ENCODE results near the gene BRS3.

The BRS3 gene

GRCh38 chrX:136496186-136496763 is 8.5 kb downstream of the BRS3 start:
- DNase-seq, result no peak

DNA sequence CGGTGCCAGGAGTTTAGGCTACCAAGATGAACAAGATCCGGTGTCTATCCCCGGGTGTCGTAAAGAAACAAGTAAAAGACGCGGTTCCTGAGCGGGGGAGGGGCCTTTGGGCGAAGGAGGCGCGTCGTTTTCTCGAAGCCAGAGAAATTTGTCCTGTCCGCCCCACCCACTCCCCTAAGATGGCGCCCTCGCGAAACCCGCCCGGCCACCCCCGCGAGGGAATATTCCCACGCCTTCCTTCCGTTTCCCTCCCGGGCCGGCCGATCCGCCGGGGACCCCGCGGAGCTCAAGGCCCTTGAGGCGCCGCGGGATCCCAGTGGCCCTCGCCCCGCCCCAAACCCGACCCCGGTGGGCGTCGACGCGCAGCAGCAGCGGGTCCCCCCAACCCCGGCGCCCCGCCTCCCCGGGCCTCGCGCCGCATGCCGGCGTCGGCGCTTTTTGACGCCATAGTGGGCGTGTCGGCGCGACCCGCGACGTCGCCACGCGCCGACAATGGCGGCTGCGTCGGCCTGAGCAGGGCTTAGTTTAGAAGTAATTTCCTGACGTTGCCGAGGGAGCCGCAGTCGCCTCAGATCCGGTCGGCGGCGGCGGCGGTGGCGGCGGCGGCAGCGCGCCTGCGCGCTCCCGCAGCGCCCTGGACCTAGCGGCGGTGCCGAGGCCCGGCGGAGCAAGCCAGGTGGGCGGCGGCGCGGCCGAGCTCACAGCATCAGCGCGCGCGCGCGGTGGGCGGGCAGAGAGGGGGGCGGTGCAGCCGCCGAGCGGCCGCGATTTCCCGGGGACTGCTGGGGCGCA is 9.2 kb downstream of the BRS3 start:
- peak; percentile 92 for DNase-seq

GRCh38 chrX:136497556-136498052 is 9.9 kb downstream of the BRS3 start, which contains the start of gene HTATSF1:
TSS of gene HTATSF1 (plus strand) at chrX:136497592. CDS start at chrX:136497685, 93 bp downstream.
- DNase-seq, result no peak

GRCh38 chrX:136519069-136519468 is 31.3 kb downstream of the BRS3 start:
- no peak for DNase-seq

- no peak for DNase-seq
These were observed 36.0 kb downstream of the BRS3 start for GRCh38 chrX:136523770-136524169.

DNA sequence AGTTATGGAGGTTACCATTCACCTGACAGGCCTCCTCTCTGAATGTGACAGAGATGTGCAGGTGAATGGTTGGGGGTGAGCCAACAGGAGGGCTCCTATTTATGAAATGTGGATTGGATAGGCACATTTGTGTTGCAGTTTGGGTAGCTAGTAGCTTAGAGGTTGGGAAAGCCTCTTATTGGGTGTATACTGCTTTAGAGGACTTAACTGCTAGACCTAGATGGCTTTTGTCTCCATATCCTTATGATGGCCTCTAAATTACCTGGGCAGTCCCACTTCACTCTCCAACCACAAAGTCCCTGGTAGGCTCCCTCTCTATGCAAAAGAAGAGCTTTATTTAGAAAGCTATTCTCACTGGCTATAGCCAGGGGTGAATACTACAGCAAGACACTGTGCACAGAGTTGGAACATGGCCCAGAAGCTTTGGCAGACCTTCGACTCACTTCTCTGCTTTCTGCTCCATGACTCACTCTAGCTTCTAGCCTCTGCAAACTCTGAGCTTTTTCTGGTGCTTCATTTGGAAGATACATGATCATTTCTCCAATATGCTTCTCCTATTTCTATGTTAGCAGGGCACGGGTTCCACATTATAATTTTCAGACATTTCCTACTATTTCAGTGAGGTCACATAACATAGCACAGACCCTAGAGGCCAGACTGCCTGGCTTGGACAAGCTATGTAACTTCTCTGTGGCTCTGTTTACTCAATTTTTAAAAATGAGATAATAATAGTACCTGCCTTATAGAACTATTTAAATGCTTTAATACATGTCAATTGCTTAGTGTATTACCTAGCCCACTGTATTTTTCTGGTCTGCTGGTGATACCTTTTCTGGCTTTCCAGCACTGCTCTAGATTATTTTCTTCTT is 38.2 kb downstream of the BRS3 start:
- DNase-seq, result no peak

DNA sequence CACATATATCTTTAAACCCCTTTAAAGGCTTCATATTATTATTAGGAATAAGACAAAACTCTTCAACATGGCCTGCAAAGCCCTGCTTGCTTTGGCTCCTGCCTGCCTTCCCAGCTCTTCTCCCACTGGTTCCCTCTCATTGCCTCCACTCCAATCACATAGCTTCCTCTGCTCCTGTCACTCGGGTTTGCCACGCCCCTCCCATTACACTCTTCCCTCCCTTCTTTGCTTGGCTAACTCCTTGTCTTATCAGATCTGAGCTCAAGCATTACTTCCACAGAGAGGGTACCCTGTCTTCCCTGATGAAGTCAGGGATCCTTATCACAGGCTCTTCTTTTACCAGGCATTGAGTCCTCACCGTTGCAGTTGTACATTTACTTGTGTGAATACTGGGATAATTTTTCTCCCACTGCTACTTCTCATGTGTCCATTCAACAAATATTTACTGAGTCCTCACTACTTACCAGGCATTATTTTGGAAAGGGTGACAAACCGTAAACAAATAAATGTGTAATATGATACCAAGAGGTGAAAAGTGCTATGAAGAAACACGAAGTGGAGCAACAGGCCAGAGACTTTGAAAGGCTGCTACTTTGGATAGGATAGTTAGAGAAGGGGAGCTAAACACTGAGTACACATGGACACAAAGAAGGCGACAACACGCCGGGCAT is 41.0 kb downstream of the BRS3 start:
- DNase-seq, result peak; percentile 1

- peak; percentile 9 for DNase-seq
These were observed 42.0 kb downstream of the BRS3 start for GRCh38 chrX:136529795-136530194.

- no peak for DNase-seq
These were observed 44.2 kb downstream of the BRS3 start, which contains the start of gene VGLL1 for GRCh38 chrX:136531951-136532350. TSS of gene VGLL1 (plus strand) at chrX:136532215. CDS start at chrX:136536021, 3,806 bp downstream.

- DNase-seq, result no peak
These were observed 46.4 kb downstream of the BRS3 start for GRCh38 chrX:136534131-136534530.

GRCh38 chrX:136538811-136539210 is 51.1 kb downstream of the BRS3 start:
- DNase-seq, result no peak

DNA sequence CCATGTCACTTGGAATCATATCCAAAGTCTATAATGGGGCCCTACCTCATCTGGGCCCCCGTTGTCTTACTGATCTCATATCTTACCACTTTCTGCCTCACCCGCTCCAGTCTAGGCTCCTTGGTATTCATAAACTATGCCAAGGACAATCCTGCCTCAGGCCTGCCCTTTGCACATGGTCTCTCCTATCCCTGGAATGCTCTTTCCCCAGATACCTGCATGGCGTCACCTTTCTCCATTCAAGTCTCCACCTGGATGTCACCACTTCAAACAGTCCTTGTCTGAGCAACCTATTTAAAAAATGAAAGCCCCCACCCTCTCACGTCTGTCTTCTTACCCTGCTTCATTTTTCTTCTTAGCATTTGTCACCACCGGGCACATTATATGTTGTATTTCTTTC is 52.5 kb downstream of the BRS3 start:
- DNase-seq, result no peak

DNA sequence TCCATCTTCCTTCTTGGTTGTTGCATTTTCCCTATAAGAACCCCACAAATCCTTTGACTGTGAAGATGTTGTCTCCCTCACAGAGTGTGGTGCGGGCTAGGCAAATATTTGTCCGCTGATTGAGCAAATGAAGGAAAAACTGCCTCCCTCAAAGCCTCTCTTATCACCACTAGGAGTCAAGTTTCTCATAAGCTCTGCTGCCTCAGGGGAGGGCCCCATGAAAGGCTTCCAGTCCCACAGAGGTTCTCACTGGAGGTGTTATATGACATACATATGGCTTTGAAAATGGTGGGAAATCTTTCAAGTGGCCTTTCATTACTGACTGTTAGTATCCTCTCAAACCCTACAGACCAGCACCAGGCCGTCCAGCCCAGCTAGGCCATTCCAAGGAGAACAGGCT is 53.5 kb downstream of the BRS3 start:
- DNase-seq, result no peak

DNA sequence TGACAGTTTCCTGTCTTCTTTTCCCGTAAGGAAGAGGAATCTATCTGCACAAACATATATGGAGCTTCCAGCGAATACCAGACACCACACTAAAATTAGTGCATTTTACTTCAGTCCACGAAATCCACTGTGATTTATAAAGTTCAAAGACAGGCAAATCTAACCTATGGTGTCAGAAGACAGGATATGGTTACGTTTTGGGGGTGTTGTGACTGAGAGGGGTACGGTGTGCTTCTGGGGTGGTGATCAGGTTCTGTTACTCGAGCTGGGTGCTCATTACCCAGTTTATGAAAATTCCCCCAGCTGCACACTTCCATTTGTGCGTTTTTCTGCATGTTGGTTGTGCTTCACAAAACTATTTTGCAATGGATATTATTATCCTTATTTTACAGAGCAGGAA is 54.5 kb downstream of the BRS3 start:
- DNase-seq, result no peak

All from hematopoietic multipotent progenitor cell treated with erythropoietin and hydrocortisone succinate and interleukin-3 and kit ligand, for 8 days (in vitro differentiated cells).